GM10248 (cell line): ENCODE data around the gene CCDC38.
A peak's percentile ranks its signal among the peaks of the same experiment; 100 is the strongest.

Experiments
- CTCF ChIA-PET: fragments of 300-600 bp; sonication (Branson Sonifier 250); formaldehyde crosslinking; extraction: SDS; loops from one replicate; lab custom pipeline; 2021; ENCODE audit warnings: antibody characterized with exemption; lab: Yijun Ruan, JAX
- POLR2A ChIA-PET: fragments of 350-650 bp; sonication (Branson Sonifier 250); formaldehyde crosslinking; extraction: SDS; loops from one replicate; lab custom pipeline; 2020; ENCODE audit warnings: antibody characterized with exemption; lab: Yijun Ruan, JAX
- DNase-seq: peaks from one replicate; pipeline ENCODE4 v3.0.0; 2012; ENCODE audit errors: extremely low spot score
- CTCF ChIP-seq: IDR thresholded peaks from 2 replicates; pipeline ENCODE4 v1.5.1; 2012; ENCODE audit warnings: mild to moderate bottlenecking, low read depth; ENCODE audit errors: extremely low read depth, missing control alignments, control extremely low read depth

CCDC38 gene

GRCh38 chr12:95942524-95943329 lies at the start of gene CCDC38:
TSS of gene CCDC38 (minus strand) at chr12:95942614. CDS start at chr12:95936509, 6,105 bp downstream.
- DNase-seq, result peak; percentile 93

GRCh38 chr12:95990136-95990535 lies 47.7 kb upstream of the CCDC38 start:
- ChIA-PET CTCF (interaction anchor here (1.4 to 1.5 kb wide), 2 partner anchors 9 to 73 kb away, joined by 3 to 17 read pairs; no protein-coding TSS in a partner anchor), POLR2A (no interaction called here)
- DNase-seq, result no peak
- no peak for TF ChIP-seq CTCF

More at GRCh38 chr12:95942524-95943329, at the start of gene CCDC38:
- ChIA-PET CTCF (interaction anchor here (1.2 to 6.1 kb wide), 4 partner anchors 12 to 145 kb away, joined by 3 to 34 read pairs (median 6); no protein-coding TSS in a partner anchor), POLR2A (no interaction called here)
- TF ChIP-seq CTCF, result no peak

GRCh38 chr12:95989504-95990123 lies 47.2 kb upstream of the CCDC38 start:
- ChIA-PET POLR2A (no interaction called here), CTCF (interaction anchor here (1.4 to 1.5 kb wide), 2 partner anchors 9 to 73 kb away, joined by 3 to 17 read pairs; no protein-coding TSS in a partner anchor)
- TF ChIP-seq CTCF, result no peak
- no peak for DNase-seq

GRCh38 chr12:95988506-95989275 lies 46.3 kb upstream of the CCDC38 start:
- ChIA-PET CTCF (interaction anchor here (0.7 kb wide), 1 partner anchor 10 kb away, joined by 5 read pairs; no protein-coding TSS in a partner anchor), POLR2A (no interaction called here)
- TF ChIP-seq CTCF, result no peak
- DNase-seq, result no peak

- POLR2A ChIA-PET, result no interaction called here
- CTCF ChIA-PET, result interaction anchor here (1.0 to 2.3 kb wide), 2 partner anchors 10 to 12 kb away, joined by 3 to 11 read pairs; no protein-coding TSS in a partner anchor
- DNase-seq, result no peak
- TF ChIP-seq CTCF, result no peak
Observed at GRCh38 chr12:95986635-95987570, 44.5 kb upstream of the CCDC38 start.
